VCaP (cell line): Measurements from ENCODE around the gene MCOLN1.

Experiments used
- H3K27ac ChIP-seq: fragments of 450-650 bp; 2 replicates; pipeline ENCODE4 v1.5.1; 2017
- CTCF ChIP-seq: fragments of 450-650 bp; conservative IDR thresholded peaks from 2 replicates; pipeline ENCODE4 v1.5.1; 2017; ENCODE audit warnings: mild to moderate bottlenecking, moderate library complexity

MCOLN1 gene

DNA sequence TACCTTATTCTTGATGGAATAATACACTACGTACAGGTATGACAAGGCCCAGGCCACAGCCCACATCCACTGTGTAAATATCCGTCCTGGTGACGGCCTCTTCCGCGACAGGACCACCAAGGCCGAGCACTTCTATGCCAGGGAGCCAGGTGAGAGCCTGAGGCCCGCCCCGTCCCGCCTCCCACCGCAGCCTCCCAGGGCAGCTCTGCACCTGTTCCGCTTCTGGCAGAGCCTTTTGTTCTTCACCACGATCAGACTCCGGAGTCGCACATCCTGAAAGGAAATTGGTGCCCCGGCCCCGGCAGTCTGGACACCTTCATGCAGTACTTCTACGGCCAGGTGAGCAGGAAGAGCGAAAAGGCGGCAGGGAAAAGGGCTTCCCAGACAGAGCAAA is 17.1 kb upstream of the MCOLN1 start:
- TF ChIP-seq CTCF: no peak
- H3K27ac ChIP-seq: peak overlapping the region; percentile 59

DNA sequence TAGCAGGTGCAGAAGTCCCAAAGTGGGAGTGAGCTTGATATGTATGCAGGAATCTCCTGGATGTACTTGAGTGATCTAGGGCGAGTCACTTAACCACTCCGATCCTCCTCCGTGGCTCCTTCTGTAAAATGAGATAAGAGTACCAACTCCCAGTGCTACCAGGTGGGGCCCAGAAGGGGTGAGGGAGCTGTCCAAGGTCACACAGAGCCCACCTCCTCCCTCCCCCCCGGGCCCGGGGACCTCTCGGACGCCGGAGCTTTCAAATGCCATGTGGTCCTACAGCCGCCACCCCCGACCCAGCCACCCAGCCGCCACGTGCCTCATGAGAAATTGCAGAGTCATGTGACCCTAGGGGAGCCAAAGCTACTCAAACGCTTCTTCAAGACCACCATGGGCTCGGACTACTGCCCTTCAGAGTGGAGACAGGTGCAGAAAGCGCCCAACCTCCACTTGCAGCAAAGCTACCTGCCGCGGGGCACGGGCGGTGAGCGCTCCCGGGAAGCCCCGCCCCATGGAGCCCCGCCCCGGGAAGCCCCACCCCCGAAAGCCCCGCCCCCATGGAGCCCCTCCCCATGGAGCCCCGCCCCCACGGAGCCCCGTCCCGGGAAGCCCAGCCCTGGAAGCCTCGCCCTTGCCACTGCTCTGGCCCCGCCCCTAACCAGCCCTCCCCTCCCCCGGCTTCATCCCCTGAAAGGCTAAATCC is 16.6 kb upstream of the MCOLN1 start:
- peak overlapping the region; percentile 59 for H3K27ac ChIP-seq
- TF ChIP-seq CTCF: no peak

DNA sequence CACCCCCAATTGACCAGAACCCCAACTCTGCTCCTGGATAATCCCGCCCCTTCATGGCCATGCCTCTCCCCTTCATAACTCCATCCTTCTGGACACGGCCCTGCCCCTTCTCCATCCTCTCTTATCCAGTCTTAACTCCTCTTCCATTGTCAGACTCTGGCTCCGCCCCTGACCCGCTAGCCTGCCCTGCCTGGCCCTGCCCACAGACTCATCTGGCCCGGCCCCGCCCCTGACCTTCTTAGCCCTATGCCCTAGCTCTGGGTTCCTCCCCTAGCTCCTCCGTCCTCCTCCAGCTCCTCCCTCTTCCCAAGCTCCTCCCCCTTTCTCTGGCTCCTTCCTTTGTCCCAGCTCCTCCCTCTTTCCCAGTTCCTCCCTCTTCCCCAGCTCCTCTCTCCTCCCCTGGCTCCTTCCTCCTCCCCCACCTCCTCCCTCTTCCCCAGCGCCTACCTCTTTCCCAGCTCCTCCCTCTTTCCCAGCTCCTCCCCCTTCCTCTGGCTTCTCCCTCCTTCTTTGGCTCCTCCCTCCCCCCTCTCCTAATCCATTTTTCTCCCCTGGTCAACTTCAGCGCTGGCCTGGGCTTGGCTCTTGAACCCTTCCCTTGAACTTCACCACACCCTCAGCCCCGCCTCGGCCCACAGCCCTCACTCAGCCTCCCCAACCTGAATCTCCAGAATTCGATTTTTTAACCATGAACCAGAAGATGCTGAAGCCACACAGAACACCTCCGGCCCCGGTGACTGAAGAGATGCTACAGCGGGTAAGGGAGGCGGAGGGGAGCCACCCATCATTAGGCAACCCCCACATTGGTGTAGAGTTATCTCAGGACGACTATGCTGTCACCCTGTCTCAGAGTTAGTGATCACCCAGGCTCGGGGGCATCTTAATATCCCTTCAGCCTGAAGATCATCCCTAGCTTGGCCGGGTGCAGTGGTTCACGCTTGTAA is 15.8 kb upstream of the MCOLN1 start:
- H3K27ac ChIP-seq: no peak overlapping the region
- no peak for TF ChIP-seq CTCF

GRCh38 chr19:7507884-7508283 is 14.5 kb upstream of the MCOLN1 start:
- H3K27ac ChIP-seq: no peak overlapping the region
- TF ChIP-seq CTCF: no peak

DNA sequence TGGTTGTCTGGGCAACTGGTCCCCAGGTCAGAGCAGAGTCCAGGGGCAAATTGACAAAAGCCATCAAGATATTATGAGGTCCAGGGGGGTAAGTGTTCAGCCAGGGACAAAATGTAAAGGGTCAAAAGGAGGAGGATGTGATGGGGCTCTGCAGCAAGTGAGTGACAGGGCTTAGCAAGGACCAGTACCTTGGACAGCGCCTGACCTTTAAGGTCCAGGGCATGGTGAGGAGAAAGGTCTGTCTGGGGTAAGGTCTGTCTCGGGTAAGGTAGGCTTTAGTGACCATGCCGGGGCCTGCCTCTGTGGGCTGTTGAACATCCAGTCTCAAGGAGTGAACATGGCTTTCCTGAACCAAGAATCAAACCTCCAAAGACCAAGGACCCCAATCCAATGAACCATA is 12.8 kb upstream of the MCOLN1 start:
- no peak overlapping the region for H3K27ac ChIP-seq
- TF ChIP-seq CTCF: no peak

- H3K27ac ChIP-seq: no peak overlapping the region
- no peak for TF ChIP-seq CTCF
Observed at GRCh38 chr19:7512400-7512851, 10.0 kb upstream of the MCOLN1 start.

DNA sequence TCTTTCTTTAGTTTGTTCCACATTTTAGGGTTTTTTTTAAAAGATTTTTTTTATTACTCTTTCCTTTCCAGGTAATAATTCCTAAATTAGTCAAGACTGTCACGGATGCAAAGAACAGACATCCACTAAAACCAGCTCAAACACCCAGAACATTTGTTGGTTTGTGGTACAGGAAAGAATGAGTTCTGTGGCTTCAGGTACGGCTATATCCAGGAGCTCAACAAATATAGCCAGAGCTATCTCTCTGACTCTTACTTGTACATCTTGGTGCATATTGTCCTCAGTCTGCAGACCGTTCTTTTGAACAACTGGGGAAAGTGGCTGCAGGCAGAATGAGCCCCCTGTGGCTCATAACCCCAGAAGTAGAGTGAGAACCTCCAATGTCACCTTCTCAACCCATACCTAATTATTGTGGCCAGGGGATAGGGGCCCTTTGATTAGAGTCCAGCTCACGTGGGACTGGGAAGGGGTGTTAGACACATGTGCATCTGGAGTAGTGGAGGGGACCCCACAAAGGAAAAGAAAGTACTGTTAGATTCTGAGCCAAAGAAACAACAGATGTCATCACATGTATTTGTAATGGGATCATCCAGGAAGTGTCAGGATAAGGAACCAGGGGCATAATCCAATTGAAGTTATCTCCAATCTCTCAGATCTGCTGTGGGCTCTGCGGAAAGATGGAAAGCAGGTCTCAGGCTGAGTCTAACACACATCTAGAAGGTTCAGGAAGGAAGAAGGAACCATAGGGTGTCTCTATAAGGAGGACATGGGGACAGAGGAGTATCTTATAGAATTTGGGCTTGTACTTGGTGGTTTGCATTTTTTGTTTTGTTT is 8.4 kb upstream of the MCOLN1 start:
- TF ChIP-seq CTCF: no peak
- no peak overlapping the region for H3K27ac ChIP-seq
